Stimulated activated CD8-positive, alpha-beta memory T cell treated with anti-CD3 and anti-CD28 coated beads, Interleukin-7, amount 100 ng/mL, for 48 hours (primary cell): Measurements from ENCODE around the gene TATDN3.
"Not testable (repeated sequence)": the region's sequence is repeated elsewhere in the genome, so short reads cannot be mapped to it uniquely, and the experiment has no call there.

Experiments used
- DNase-seq, 2 donors: peaks; one replicate each; pipeline ENCODE4 v3.0.0-alpha.2; 2020; ENCODE audit warnings: low read depth in 1 of 2; ENCODE audit errors: extremely low read depth in 1 of 2

TATDN3 gene

GRCh38 chr1:212774584-212774983, 17.1 kb upstream of the TATDN3 start:
- no peak for DNase-seq

GRCh38 chr1:212775241-212775640, 16.5 kb upstream of the TATDN3 start:
- no peak for DNase-seq

DNA sequence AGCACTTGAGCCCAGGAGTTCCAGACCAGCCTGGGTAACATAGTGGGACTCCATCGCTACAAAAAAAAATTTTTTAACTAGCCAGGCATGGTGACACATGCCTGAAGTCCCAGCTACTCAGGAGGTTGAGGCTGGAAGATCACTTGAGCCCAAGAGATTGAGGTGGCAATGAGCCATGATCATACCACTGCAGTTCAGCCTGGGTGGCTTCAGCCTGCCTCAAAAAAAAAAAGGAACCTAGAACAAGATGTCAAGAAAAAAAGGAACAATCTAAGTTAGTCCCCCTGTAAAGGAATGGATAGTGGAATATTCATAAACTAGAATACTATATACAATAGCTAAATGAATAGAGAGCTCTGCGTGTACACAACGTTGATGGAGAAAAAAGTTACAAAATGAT, 14.5 kb upstream of the TATDN3 start:
- no peak for DNase-seq

GRCh38 chr1:212779086-212779485, 12.6 kb upstream of the TATDN3 start:
- DNase-seq = not testable (repeated sequence)

DNA sequence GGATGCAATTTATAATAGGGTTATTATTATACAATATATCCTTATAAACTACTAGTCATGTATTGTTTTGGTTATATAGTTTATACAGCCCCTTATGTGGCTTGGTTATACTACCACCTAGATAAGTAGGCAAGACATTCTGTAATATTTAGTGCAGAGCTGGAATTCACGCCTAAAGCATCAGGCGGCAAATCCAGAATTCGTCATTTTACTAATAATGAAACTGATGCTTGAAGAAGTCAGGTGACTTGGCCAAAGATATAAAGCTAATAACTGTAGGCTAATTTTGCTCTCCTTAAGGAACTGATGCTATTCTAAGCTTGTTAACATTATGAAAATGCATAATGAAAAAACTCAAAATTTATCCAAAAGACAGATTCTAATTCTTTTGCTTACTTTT, 10.9 kb upstream of the TATDN3 start:
- DNase-seq = no peak

GRCh38 chr1:212781225-212781624, 10.5 kb upstream of the TATDN3 start:
- no peak for DNase-seq

GRCh38 chr1:212782422-212783154, 9.1 kb upstream of the TATDN3 start:
- no peak for DNase-seq

DNA sequence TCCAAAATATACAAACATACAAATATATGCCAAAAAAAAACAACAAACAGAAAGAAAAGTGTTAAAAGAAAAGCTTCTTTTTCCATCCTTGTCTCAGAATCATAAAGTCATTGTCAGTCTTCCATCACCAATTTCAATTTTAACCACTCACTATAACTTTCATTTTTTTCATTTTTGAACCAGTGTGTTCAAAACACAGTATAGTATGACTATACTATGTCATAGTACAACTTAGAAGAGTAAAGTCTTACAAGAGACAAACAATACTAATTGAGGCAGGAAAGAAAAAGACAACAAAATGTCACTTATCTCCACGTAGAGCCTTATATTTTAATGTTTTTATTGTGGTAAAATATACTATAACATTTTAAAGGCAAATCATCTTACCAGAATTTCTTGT, 7.7 kb upstream of the TATDN3 start:
- DNase-seq = no peak

GRCh38 chr1:212785871-212786270, 5.8 kb upstream of the TATDN3 start:
- DNase-seq = no peak

GRCh38 chr1:212791261-212791675, 426 bp upstream of the TATDN3 start:
- DNase-seq = no peak

DNA sequence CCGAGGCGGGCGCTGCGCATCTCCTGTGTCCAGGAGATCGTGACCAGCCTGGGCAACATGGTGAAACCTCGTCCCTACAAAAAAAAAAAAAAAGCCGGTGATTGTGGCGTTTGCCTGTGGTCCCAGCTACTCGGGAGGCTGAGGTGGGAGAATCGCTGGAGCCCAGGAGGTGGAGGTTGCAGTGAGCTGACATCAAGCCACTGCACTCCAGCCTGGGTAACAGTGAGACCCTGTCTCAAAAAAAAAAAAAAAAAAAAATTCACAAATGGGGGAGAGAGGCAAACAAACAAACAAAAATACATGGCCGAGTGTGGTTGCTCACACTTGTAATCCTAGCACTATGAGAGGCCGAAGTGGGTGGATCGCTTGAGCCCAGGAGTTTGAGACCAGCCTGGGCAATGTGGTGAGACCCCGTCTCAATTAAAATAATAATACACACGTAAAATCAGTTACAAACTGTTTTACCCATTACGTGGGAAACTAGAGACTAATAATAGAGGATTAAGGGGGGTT, 758 bp downstream of the TATDN3 start:
- no peak for DNase-seq

DNA sequence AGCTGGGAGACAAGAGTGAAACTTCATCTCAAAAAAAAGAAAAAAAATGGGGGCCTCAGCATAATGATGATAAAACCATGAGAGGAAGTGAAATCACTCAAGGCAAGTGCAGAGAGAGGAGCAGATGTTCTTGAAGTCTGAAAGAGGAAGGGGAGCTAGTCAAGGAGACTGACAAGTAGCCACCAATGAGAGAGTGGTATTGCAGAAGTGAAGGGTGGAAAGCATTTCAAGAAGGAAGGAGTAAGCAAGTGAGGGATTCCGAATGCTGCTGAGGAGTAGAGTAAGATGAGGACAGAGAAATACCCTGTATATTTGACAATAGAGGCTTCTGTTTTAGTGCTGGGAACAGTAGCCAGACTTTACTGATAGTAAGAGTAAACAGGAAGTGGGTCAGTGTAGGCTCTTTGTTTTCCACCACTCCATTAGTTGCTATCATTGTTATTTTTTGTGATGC, 2.9 kb downstream of the TATDN3 start:
- DNase-seq = no peak

DNA sequence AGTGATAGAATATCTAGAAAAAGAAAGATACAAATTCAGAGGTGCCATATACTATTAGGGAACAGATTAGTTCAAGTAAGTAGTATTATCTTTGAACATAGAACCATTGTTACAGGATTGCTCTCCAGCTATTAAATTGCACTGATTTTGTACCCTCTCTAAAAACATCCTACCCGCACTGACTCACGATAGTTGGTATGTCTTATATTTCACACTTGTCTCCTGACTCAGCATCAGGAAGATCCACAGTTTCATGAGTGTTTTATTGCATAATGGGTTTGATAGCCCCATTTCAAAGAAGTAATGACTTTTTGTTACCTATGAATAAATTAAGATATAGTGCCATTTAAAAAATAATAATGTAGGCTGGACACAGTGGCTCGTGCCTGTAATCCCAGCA, 6.0 kb downstream of the TATDN3 start:
- DNase-seq = no peak

- DNase-seq = no peak
Measured at GRCh38 chr1:212805767-212806166, 14.1 kb downstream of the TATDN3 start.

- DNase-seq = no peak
Measured at GRCh38 chr1:212814537-212815334, 23.0 kb downstream of the TATDN3 start.

- DNase-seq = no peak
Measured at GRCh38 chr1:212816567-212817278, 25.0 kb downstream of the TATDN3 start.

- no peak for DNase-seq
Measured at GRCh38 chr1:212819726-212820125, 28.0 kb downstream of the TATDN3 start.

- DNase-seq = no peak
Measured at GRCh38 chr1:212820969-212821368, 29.3 kb downstream of the TATDN3 start.

GRCh38 chr1:212822956-212823355, 31.3 kb downstream of the TATDN3 start:
- no peak for DNase-seq

DNA sequence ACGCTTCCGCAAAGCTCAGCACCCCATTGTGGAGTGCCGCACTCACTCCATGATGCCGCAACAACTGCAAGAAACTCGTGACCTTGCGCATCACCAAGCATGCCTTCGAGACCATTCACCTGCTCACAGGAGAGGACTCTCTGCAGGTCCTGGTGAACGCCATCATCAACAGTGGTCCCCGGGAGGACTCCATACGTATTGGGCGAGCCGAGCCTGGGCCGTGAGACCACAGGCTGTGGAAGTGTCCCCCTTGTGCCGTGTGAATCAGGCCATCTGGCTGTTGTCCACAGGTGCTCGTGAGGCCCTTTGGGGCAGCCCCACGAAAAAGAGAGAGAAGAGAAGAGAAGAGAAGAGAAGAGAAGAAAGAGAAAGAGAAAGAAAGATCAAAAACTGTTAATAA, 32.5 kb downstream of the TATDN3 start:
- no peak for DNase-seq

GRCh38 chr1:212825798-212826452, 34.2 kb downstream of the TATDN3 start:
- DNase-seq = no peak
